Head of caudate nucleus (tissue), 42 donors: ENCODE measurements around the gene LOXL4.

Experiments used
- DNase-seq, 42 donors: peaks; one replicate each; pipeline versions ENCODE4 v3.0.0 to v3.0.0-alpha.2; 2020 to 2021; ENCODE audit warnings: mixed read lengths in 7 of 42
- intact Hi-C: fragments of 100-400 bp; cut with DNase I; formaldehyde crosslinking; loops from one replicate; pipeline ENCODE4 v1.15.0; 2022

The LOXL4 gene

GRCh38 chr10:98267894-98268693, at the start of gene LOXL4:
Gene LOXL4, minus strand, starts transcription at chr10:98268194. Its CDS starts 5,175 bp downstream, at chr10:98263019.
- DNase-seq: peak in 2 of 42 donors; percentile 12 to 25
- intact Hi-C loops: no loop called here

DNA sequence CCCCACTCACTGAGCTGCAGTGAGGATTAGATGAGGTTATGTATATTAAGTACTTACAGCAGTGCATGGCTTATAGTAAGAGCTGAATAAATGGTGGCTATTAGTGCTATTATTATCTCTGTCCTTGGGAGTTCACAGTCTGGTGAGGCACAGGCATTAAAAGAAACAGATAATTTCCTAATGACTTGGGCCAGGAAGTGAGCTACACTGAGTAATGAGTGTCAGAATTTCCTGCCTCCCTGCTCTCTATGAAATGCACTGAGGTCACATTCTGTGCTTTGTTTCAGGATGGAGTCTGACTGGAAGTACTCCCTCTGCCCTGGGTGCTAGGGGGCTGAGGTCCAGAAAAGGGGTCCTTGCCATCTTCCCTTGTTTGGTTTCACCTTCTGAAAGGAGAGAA, 48.7 kb upstream of the LOXL4 start:
- intact Hi-C loops: no loop called here
- no peak for DNase-seq

- no peak for DNase-seq
- intact Hi-C loops: no loop called here
Measured at GRCh38 chr10:98316170-98316569, 48.2 kb upstream of the LOXL4 start.

DNA sequence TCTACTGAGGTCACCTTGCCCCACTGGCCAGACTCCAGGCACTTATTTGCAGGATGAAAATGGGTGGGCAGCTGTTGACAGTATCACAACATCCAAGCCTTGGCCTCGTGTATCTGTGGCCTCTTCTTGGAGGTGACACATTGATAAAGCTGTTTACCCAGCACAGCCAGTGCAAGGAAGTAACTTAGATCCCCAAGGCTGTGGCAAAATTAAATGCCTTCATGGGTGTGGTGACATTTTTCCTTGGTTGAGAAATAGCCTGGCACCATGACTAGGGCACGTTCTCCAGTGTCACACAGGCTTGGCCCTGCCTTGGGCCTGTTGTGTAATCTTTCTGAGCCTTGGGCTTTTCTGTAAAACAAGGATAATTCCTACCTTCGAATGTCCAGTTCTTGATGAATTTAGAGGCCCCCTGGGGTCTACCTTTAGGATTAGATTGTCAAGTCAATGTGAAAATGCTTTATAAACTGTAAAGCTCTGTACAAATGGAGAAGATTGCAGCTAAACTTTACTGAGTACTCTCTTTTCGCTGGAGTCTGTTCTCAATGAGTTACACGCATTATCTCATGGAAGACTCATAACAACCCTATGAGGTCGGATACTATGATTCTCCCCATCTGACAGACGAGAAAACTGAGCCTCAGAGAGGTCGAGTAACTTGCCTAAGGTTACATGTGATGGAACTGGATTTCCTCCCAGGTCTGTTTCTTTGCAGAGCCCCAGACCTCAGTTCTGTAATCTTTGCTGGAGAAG, 46.7 kb upstream of the LOXL4 start:
- no peak for DNase-seq
- intact Hi-C loops: no loop called here

GRCh38 chr10:98313598-98313997, 45.6 kb upstream of the LOXL4 start:
- intact Hi-C loops: no loop called here
- no peak for DNase-seq

DNA sequence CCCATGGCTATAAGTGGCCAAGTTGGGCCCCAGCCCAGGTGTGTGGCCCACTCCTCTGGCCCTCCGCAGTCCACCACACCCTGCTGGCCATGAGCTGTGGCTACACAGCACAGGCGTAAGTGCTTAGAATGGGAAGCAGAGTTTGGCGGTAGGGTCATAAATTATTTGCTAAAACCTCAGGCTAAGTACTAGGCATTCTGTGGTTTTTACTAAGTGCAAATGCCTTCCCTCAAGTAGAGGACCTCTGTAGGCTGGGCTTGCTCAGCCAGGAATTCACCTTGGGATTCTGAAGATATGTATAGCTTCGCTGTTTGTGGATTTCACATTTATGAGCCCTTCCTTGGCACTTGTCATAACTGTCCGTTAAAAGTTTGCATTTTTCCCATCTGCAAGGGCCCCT, 44.8 kb upstream of the LOXL4 start:
- intact Hi-C loops: no loop called here

DNA sequence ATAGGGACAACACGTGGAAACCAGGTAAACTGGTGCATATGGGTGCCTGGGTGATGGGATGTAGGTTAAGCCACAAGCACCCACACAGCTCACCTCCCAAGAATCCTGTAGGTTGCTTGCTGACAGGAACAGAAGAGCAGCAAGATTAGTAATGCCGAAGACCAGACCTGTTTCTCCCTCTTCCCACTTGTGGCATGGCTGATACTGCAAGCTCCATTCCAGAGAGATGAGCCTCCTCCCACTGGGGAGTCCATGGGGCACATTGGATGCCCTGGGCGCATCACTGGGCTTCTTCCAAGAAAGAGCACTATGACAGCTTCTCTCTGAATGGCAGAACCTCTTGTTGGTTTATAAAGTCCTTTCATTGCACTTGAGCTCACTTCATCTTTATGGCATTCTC, 44.4 kb upstream of the LOXL4 start:
- no peak for DNase-seq
- intact Hi-C loops: no loop called here

More for the DNA sequence above, 44.8 kb upstream of the LOXL4 start:
- DNase-seq: no peak

DNA sequence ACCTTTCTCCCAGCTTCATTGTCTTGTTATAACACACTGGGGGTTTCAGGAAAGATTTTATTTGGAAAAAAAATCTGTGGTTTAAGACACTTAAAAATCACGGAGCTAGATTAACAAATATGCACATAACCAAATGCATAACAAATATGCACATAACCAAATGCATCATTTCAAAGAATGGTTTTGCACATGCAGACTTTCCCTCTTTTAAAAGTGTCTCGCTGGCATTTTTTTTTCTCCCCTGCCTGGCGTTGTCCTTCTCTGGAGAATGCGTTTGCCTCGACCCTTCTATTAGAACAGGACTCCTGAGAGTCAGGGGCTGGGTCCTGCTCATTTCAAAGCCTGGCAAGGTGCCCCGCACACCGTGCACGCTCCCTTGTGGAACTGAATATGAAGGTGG, 42.7 kb upstream of the LOXL4 start:
- DNase-seq: no peak
- intact Hi-C loops: no loop called here

DNA sequence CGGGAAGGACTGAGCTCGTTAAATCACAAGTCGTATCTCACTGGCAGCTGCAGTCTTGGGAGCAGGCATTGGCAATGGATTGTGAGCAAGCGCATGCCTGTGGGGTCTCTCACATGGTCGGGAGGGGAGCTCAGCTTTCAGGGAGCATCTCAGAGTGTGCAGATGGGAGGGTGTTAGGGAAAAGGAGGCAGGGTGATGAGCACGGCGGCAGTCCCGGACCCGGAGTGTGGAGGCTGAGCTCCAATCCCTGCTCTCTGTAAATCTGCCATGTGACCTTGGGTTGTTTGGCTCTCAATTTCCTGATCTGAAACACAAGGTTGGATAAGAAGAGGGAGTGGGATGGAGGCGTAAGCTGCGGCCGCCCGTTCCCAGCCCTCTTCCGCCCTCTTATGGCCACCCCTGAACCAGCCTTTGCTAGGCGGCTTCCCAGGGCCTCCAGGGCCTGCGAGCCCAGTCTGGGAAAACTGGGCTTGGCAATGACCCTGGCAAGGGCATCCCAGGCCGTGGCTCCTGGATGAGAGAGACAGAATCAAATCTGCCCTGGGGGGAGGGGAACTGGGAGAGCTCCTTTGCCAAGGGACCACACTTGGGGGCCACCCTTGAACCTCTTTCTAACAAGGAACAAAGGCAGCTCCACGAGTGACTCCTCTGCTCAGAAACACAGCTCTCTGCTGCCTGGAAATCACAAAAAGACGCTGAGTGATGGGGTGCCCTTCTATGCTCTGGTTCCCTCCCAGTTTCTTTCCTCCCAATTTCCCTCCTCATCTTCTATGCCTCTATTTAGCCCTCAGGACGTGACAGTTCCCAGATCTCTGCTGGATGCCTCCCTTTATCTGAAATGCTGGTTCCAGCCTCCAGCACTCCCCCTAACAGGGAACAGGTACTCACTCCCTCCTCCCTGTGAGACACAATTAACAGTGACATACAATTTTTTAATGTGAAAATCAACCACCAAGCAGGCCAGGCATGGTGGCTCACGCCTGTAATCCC, 41.7 kb upstream of the LOXL4 start:
- intact Hi-C loops: loop anchor here (5.0 to 10.0 kb wide), 2 partner anchors 67 to 135 kb away; no protein-coding TSS in a partner anchor
- DNase-seq: peak; percentile 47 to 88 (median 76)

GRCh38 chr10:98308669-98309365, 40.8 kb upstream of the LOXL4 start:
- DNase-seq: peak in 8 of 42 donors; percentile 5 to 47 (median 16)
- intact Hi-C loops: loop anchor here (5.0 to 10.0 kb wide), 2 partner anchors 67 to 134 kb away; no protein-coding TSS in a partner anchor

DNA sequence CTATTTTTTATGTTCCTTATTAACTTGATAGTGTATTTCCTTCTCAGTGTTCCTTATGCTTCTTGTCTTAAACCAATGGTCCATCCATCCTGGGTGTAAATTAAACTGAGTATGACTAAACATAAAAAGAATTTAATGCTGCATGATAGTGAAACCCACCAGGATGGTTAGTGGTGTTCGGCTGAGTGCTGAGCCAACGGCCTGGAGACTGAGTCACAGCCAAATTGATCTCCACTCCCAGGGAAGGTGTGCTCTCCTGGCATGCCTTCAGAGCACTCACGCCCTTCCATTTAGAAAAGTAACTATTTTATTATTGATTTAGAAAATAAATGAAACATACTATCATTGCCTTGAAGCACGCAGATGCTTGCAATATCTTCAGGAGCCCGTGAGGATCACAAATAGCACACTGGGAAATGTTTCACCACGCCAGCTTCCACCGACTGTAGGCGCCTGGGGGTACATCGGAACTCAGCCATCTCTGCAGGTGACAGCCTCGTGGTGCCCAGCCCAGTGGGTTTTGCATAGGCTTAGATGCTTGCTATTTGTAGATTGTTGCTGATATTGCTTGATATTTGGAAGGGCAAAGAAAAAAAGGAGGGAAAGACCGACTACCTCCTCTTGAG, 40.0 kb upstream of the LOXL4 start:
- DNase-seq: no peak
- intact Hi-C loops: loop anchor here (5.0 to 10.0 kb wide), 2 partner anchors 66 to 133 kb away; no protein-coding TSS in a partner anchor

DNA sequence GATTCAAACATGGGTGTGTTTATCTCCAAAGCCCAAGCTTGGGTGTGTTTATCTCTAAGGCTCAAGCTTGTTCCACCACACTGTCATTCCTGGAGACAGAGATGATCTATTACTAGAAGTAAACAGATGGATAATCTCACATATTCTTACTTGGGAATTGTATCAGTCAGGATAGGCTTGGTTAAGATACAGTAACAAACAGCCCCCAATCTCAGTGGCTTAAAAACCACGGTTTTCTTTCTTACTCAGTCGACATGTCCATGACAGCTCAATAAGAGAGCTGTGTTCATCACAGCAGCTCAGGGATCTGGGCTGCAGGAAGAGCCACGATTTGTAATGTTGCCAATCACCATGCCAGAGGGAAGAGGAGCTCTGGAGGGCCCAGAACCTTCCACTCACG, 38.5 kb upstream of the LOXL4 start:
- intact Hi-C loops: loop anchor here (5.0 to 10.0 kb wide), 2 partner anchors 64 to 132 kb away; no protein-coding TSS in a partner anchor

DNA sequence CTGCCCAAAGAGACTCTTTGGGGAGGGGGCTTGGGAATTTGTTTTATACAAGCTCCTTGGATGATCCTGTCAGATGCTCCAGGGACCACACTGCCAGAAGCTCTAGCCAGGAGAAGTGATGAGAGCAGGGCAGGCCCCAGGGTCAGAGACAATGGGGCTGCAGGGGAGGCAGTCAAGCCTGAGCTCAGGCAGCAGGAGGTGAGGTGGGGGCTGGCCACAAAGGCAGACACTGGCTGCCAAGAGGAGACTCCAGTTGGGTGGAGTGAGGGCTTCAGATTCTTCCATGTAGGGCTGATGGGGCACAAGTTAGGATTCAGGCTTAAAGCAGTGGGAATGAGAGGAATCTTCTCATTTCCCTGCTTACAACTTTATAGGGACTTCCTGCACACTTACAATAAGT, 35.6 kb upstream of the LOXL4 start:
- no peak for DNase-seq
- intact Hi-C loops: loop anchor here (10.0 kb wide), 1 partner anchor 129 kb away; no protein-coding TSS in a partner anchor

More for the DNA sequence above, 38.5 kb upstream of the LOXL4 start:
- DNase-seq: no peak

- DNase-seq: no peak
- intact Hi-C loops: loop anchor here (10.0 kb wide), 1 partner anchor 128 kb away; no protein-coding TSS in a partner anchor
Measured at GRCh38 chr10:98302741-98303365, 34.9 kb upstream of the LOXL4 start.

- DNase-seq: no peak
- intact Hi-C loops: loop anchor here (10.0 kb wide), 1 partner anchor 127 kb away; no protein-coding TSS in a partner anchor
Measured at GRCh38 chr10:98301664-98302319, 33.8 kb upstream of the LOXL4 start.

DNA sequence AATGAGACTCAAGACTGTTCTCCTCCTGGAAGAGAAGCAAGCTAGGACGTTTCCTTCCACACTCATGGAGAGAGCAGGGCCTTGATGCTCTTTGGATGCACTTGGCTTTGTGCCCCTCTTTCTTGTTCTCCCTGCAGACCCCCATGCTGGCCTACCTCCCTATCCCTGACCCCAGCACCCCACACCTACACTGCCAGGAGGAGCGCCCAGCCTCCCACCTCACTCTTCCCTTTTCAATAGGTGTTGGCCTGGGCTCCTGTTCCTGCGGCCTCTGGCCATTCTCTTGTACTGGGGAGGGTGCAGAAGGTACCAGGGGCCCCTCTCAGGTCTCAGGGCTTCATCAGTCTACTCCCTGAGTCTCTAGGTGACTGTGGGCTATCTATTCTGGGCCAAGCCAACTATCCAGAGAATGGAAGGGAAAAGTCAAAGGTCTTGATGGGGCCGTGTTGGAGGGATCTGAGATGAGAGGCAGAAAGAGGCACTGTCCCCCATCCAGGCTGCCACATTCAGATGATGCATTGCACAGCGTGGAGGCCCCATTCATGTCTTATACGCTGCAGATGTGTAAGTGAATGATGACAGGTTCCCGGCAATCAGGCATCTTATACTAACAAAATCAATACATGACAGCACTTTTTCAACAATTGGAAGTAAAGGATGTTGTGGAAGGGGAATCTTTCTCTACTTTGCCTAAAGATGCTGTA, 32.7 kb upstream of the LOXL4 start:
- intact Hi-C loops: loop anchor here (10.0 kb wide), 1 partner anchor 126 kb away; no protein-coding TSS in a partner anchor
- no peak for DNase-seq
